GM12878 (cell line): ENCODE data around the gene GRIK3. TPM values are rescaled to one million over a fixed set of nuclear protein-coding genes. Genes with fewer than 3 reads are reported as not detected.

Source experiments
- ATAC-seq: fragments of 200-7000 bp; cut with Tn5 transposase; 3 replicates; pipeline ENCODE4 v1.9.1; 2020; ENCODE audit warnings: mild to moderate bottlenecking, moderate library complexity
- BruUV-seq: library from RNA; stranded (reverse); fragments of 400-500 nt; replicated peaks from 2 replicates; lab custom pipeline; 2021; lab: Mats Ljungman, UMichigan
- CTCF ChIA-PET: fragments of 300-600 bp; sonication (Branson Sonifier 250); formaldehyde crosslinking; extraction: SDS; loops from one replicate; lab custom pipeline; 2021; ENCODE audit warnings: inconsistent platforms; lab: Yijun Ruan, JAX
- POLR2A ChIA-PET: fragments of 350-600 bp; formaldehyde crosslinking; extraction: SDS; loops from one replicate; lab custom pipeline; 2021; ENCODE audit warnings: inconsistent platforms; lab: Charles Lee
- RAD21 ChIA-PET: fragments of 300-600 bp; sonication (Branson Sonifier 250); formaldehyde crosslinking; loops from one replicate; lab custom pipeline; 2023; ENCODE audit warnings: antibody characterized with exemption; ENCODE audit not compliant: unreplicated experiment; lab: Charles Lee
- SMC1A ChIA-PET: fragments of 300-600 bp; sonication (Branson Sonifier 250); formaldehyde crosslinking; loops from one replicate; lab custom pipeline; 2023; ENCODE audit not compliant: unreplicated experiment, uncharacterized antibody; lab: Charles Lee
- DNase-seq: peaks from one replicate; pipeline ENCODE4 v3.0.0-alpha.2; 2011; ENCODE audit warnings: low read depth, low spot score
- FAIRE-seq: peaks from 3 replicates; lab custom pipeline; 2011; peaks lifted over from hg19 to GRCh38; lab: Jason Lieb, UNC
- H2AFZ ChIP-seq: 2 replicates; pipeline ENCODE4 v1.6.0; 2011; ENCODE audit warnings: low read depth, low read length, control low read depth; ENCODE audit not compliant: control insufficient read depth
- H3K27ac ChIP-seq: 2 replicates; pipeline ENCODE4 v1.5.1; 2011; ENCODE audit warnings: control low read depth; ENCODE audit not compliant: control insufficient read depth, insufficient read depth
- H3K27me3 ChIP-seq, 2 experiments: replicated peaks in 1 of 2; 2 replicates each; pipeline versions ENCODE4 v1.6.0 to v1.6.1; 2011; ENCODE audit warnings: low read length in 1 of 2; ENCODE audit not compliant: control insufficient read depth in 2 of 2, insufficient read depth in 2 of 2
- H3K36me3 ChIP-seq, 2 experiments: 2 replicates each; pipeline ENCODE4 v1.5.1; 2011; ENCODE audit warnings: low read length in 1 of 2; ENCODE audit not compliant: control insufficient read depth in 2 of 2, insufficient read depth in 2 of 2
- H3K4me1 ChIP-seq: 2 replicates; pipeline ENCODE4 v1.6.1; 2011; ENCODE audit warnings: mild to moderate bottlenecking, low read length, moderate library complexity, mixed read lengths; ENCODE audit not compliant: control insufficient read depth, insufficient read depth
- H3K4me2 ChIP-seq: 2 replicates; pipeline ENCODE4 v1.6.0; 2011; ENCODE audit warnings: control low read depth; ENCODE audit not compliant: control insufficient read depth, insufficient read depth
- H3K4me3 ChIP-seq: fragments of 200-600 bp; sonication (generic); 2 replicates; pipeline ENCODE4 v1.5.1; 2016
- H3K79me2 ChIP-seq: 2 replicates; pipeline ENCODE4 v1.6.0; 2011; ENCODE audit warnings: low read length; ENCODE audit not compliant: control insufficient read depth, insufficient read depth
- H3K9ac ChIP-seq: 2 replicates; pipeline ENCODE4 v1.8.0; 2011; ENCODE audit warnings: low read length, control low read depth, mixed read lengths; ENCODE audit not compliant: control insufficient read depth, insufficient read depth
- H3K9me3 ChIP-seq: replicated peaks from 3 replicates; pipeline ENCODE4 v1.5.1; 2011; ENCODE audit warnings: mild to moderate bottlenecking, low read length; ENCODE audit not compliant: control insufficient read depth, insufficient read depth
- H4K20me1 ChIP-seq: 2 replicates; pipeline ENCODE4 v1.6.0; 2011; ENCODE audit not compliant: control insufficient read depth, insufficient read depth
- CHD4 ChIP-seq: fragments of 200-600 bp; sonication (generic); IDR thresholded peaks from 2 replicates; pipeline ENCODE4 v1.6.1; 2016; ENCODE audit warnings: mild to moderate bottlenecking
- FOXK2 ChIP-seq: fragments of 450-650 bp; IDR thresholded peaks from 2 replicates; pipeline ENCODE4 v1.6.1; 2017; ENCODE audit warnings: mild to moderate bottlenecking, moderate library complexity
- MYC ChIP-seq: IDR thresholded peaks from 2 replicates; pipeline ENCODE4 v1.6.1; 2011; ENCODE audit warnings: mild to moderate bottlenecking, low read length, moderate library complexity, inconsistent platforms; ENCODE audit not compliant: insufficient read depth, insufficient replicate concordance, insufficient read length, severe bottlenecking
- NR2C1 ChIP-seq: fragments of 450-650 bp; IDR thresholded peaks from 2 replicates; pipeline ENCODE4 v1.6.1; 2017; ENCODE audit warnings: antibody characterized with exemption, mild to moderate bottlenecking, moderate library complexity
- POLR2A ChIP-seq: IDR thresholded peaks from 2 replicates; pipeline ENCODE4 v1.6.1; 2011; ENCODE audit warnings: low read depth, mild to moderate bottlenecking, low read length
- POLR2AphosphoS2 ChIP-seq: IDR thresholded peaks from 2 replicates; pipeline ENCODE4 v1.6.1; 2011; ENCODE audit warnings: low read depth, mild to moderate bottlenecking, low read length, improper control_type of control experiment, moderate library complexity
- POLR2AphosphoS5 ChIP-seq: IDR thresholded peaks from 2 replicates; pipeline ENCODE4 v1.6.1; 2011; ENCODE audit warnings: mild to moderate bottlenecking, low read length, inconsistent platforms
- SIN3A ChIP-seq: IDR thresholded peaks from 2 replicates; pipeline ENCODE4 v1.6.1; 2012; ENCODE audit warnings: low read depth, low read length, improper control_type of control experiment
- SMAD1 ChIP-seq: fragments of 450-650 bp; IDR thresholded peaks from 2 replicates; pipeline ENCODE4 v1.6.1; 2018; ENCODE audit warnings: mild to moderate bottlenecking, low read depth; ENCODE audit not compliant: partially characterized antibody
- SMARCA5 ChIP-seq: fragments of 450-650 bp; IDR thresholded peaks from 2 replicates; pipeline ENCODE4 v1.6.1; 2017; ENCODE audit warnings: mild to moderate bottlenecking
- SP1 ChIP-seq: IDR thresholded peaks from one replicate; pipeline ENCODE4 v1.6.1; 2011; ENCODE audit warnings: low read depth, low read length
- SRF ChIP-seq, 2 experiments: IDR thresholded peaks; 2 replicates each; pipeline ENCODE4 v1.6.1; 2011; ENCODE audit warnings: low read depth in 2 of 2, low read length in 2 of 2, mild to moderate bottlenecking in 1 of 2, moderate library complexity in 1 of 2
- ZNF217 ChIP-seq: fragments of 450-650 bp; IDR thresholded peaks from 2 replicates; pipeline ENCODE4 v1.6.1; 2017; ENCODE audit warnings: antibody characterized with exemption, mild to moderate bottlenecking
- ZNF24 ChIP-seq: fragments of 450-650 bp; IDR thresholded peaks from 2 replicates; pipeline ENCODE4 v1.6.1; 2017; ENCODE audit warnings: antibody characterized with exemption, mild to moderate bottlenecking
- WGBS: methylation state at CpG from one replicate; pipeline ENCODE4 v1.1.6; 2016; ENCODE audit warnings: low lambda C conversion rate; ENCODE audit not compliant: insufficient replicate concordance, insufficient coverage; ENCODE audit errors: missing lambda C conversion rate; 5-methylcytosine and 5-hydroxymethylcytosine counted together
- in situ Hi-C: fragments of 300-500 bp; cut with MboI; formaldehyde crosslinking; loops from 9 replicates; pipeline ENCODE4 v1.14.3; 2018; ENCODE audit warnings: mixed read lengths
- intact Hi-C: fragments of 100-400 bp; cut with micrococcal nuclease; formaldehyde crosslinking; loops from one replicate; pipeline ENCODE4 v1.14.2; 2022; ENCODE audit not compliant: unreplicated experiment
- polyA plus RNA-seq, 11 experiments: library from polyadenylated mRNA; depleted of rRNA in 4 of 11; unstranded in 6 of 11; stranded (reverse) in 5 of 11; fragments of >200 nt; fragmentation: Nextera tagmentation in 4 of 11; fragmentation: Illumina TruSeq in 1 of 11; extraction: Ambion mirVana in 4 of 11; extraction: Trizol in 1 of 11; gene quantifications; 1 replicate in 1 of 11; 2 replicates in 10 of 11; pipeline versions ENCODE4 v1.2.1 to v1.2.3, GENCODE V29; 2011 to 2016; ENCODE audit warnings: inconsistent platforms in 2 of 11, missing spikeins in 2 of 11, low read depth in 1 of 11
- total RNA-seq, 4 experiments: library from RNA; depleted of rRNA in 3 of 4; stranded (reverse); fragments of >200 nt in 3 of 4; fragmentation: Illumina TruSeq in 1 of 4; extraction: Trizol in 1 of 4; gene quantifications; 2 replicates each; pipeline versions ENCODE4 v1.2.1 to v1.2.3, GENCODE V29; 2013 to 2021
- TF ChIP-seq, protein P1 (sequence below): fragments of 450-650 bp; IDR thresholded peaks from 2 replicates; pipeline ENCODE4 v1.6.1; 2016; ENCODE audit warnings: mild to moderate bottlenecking
- TF ChIP-seq, protein P2 (sequence below): fragments of 150-350 bp; IDR thresholded peaks from 2 replicates; pipeline ENCODE4 v1.6.1; 2016; ENCODE audit warnings: low read depth, low read length

Gene GRIK3
- total and polyA plus RNA-seq, 10 of the 15 experiments (the other 5 are each of a cell fraction or from before 2014, with no cell fraction given) = not detected

GRCh38 chr1:36968730-36969129 is 65.6 kb downstream of the GRIK3 start:
- H3K79me2 ChIP-seq = no peaks in the 10 kb centered on the region
- ChIA-PET CTCF (no interaction called here), RAD21 (no interaction called here), SMC1A (no interaction called here)
- H2AFZ ChIP-seq = no peak overlapping the region
- H3K36me3 ChIP-seq = no peaks in the 10 kb centered on the region
- no peak overlapping the region for H3K9ac ChIP-seq
- no TSS peak for BruUV-seq
- in situ Hi-C loops = no loop called here
- H3K27ac ChIP-seq = no peak overlapping the region
- no peak overlapping the region for H3K4me3 ChIP-seq
- no peaks in the 10 kb centered on the region for H3K9me3 ChIP-seq
- no peaks in the 10 kb centered on the region for H3K4me1 ChIP-seq
- TF ChIP-seq CHD4 = no peak
- TF ChIP-seq NR2C1 = no peak
- TF ChIP-seq POLR2AphosphoS2 = no peak
- TF ChIP-seq POLR2A = no peak
- TF ChIP-seq POLR2AphosphoS5 = no peak
- no peak for TF ChIP-seq SRF (IDR thresholded peaks at IDR 0.05; ENCODE audit: low read depth in 2 of 2, low read length in 2 of 2)
- TF ChIP-seq, protein P1, sequence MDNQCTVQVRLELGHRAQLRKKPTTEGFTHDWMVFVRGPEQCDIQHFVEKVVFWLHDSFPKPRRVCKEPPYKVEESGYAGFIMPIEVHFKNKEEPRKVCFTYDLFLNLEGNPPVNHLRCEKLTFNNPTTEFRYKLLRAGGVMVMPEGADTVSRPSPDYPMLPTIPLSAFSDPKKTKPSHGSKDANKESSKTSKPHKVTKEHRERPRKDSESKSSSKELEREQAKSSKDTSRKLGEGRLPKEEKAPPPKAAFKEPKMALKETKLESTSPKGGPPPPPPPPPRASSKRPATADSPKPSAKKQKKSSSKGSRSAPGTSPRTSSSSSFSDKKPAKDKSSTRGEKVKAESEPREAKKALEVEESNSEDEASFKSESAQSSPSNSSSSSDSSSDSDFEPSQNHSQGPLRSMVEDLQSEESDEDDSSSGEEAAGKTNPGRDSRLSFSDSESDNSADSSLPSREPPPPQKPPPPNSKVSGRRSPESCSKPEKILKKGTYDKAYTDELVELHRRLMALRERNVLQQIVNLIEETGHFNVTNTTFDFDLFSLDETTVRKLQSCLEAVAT = no peak
- TF ChIP-seq, protein P2, sequence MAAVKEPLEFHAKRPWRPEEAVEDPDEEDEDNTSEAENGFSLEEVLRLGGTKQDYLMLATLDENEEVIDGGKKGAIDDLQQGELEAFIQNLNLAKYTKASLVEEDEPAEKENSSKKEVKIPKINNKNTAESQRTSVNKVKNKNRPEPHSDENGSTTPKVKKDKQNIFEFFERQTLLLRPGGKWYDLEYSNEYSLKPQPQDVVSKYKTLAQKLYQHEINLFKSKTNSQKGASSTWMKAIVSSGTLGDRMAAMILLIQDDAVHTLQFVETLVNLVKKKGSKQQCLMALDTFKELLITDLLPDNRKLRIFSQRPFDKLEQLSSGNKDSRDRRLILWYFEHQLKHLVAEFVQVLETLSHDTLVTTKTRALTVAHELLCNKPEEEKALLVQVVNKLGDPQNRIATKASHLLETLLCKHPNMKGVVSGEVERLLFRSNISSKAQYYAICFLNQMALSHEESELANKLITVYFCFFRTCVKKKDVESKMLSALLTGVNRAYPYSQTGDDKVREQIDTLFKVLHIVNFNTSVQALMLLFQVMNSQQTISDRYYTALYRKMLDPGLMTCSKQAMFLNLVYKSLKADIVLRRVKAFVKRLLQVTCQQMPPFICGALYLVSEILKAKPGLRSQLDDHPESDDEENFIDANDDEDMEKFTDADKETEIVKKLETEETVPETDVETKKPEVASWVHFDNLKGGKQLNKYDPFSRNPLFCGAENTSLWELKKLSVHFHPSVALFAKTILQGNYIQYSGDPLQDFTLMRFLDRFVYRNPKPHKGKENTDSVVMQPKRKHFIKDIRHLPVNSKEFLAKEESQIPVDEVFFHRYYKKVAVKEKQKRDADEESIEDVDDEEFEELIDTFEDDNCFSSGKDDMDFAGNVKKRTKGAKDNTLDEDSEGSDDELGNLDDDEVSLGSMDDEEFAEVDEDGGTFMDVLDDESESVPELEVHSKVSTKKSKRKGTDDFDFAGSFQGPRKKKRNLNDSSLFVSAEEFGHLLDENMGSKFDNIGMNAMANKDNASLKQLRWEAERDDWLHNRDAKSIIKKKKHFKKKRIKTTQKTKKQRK = no peak
- no peak for TF ChIP-seq FOXK2
- TF ChIP-seq ZNF217 = no peak
- TF ChIP-seq SIN3A = no peak
- TF ChIP-seq SP1 = no peak
- no peak for TF ChIP-seq ZNF24
- TF ChIP-seq MYC = no peak
- no peak for TF ChIP-seq SMARCA5
- TF ChIP-seq SMAD1 = no peak
- TF ChIP-seq, all 136 proteins: peak for 0
- Histone ChIP-seq H4K20me1 (no peaks in the 10 kb centered on the region), H3K4me2 (no peak overlapping the region), H3K27me3 (no peaks in the 10 kb centered on the region)
- FAIRE-seq = no peak
- ATAC-seq = no peak
- POLR2A ChIA-PET = no interaction called here
- no peak for DNase-seq
- WGBS = 17% methylated on average over 3 of the region's 3 CpGs
- intact Hi-C loops = no loop called here
